H1 (cell line): Measurements from ENCODE around the gene CFAP97D2. TPM values are rescaled to one million over a fixed set of nuclear protein-coding genes. Genes with fewer than 3 reads are reported as not detected.

Experiments
- CREB1 ChIP-seq: IDR thresholded peaks from 2 replicates; pipeline ENCODE4 v1.6.1; 2012; ENCODE audit warnings: inconsistent platforms
- JUN ChIP-seq: IDR thresholded peaks from 2 replicates; pipeline ENCODE4 v1.6.1; 2011; ENCODE audit warnings: low read depth, mild to moderate bottlenecking, improper control_type of control experiment, low read length
- JUND ChIP-seq: IDR thresholded peaks from 2 replicates; pipeline ENCODE4 v1.6.1; 2011; ENCODE audit warnings: mild to moderate bottlenecking, improper control_type of control experiment, low read length
- POLR2AphosphoS5 ChIP-seq: IDR thresholded peaks from 2 replicates; pipeline ENCODE4 v1.6.1; 2011; ENCODE audit warnings: low read depth, low read length
- SAP30 ChIP-seq: fragments of 300-600 bp; sonication (generic); IDR thresholded peaks from 2 replicates; pipeline ENCODE4 v1.7.1; 2012; ENCODE audit warnings: low read length, moderate library complexity, mild to moderate bottlenecking, inconsistent platforms; ENCODE audit not compliant: insufficient read depth, insufficient replicate concordance
- TAF1 ChIP-seq: IDR thresholded peaks from 2 replicates; pipeline ENCODE4 v1.6.1; 2011; ENCODE audit warnings: mild to moderate bottlenecking, low read depth, low read length
- polyA plus RNA-seq, 7 experiments: library from polyadenylated mRNA; depleted of rRNA in 3 of 7; stranded (reverse) in 5 of 7; unstranded in 2 of 7; fragments of >200 nt in 5 of 7; fragments of 200-250 nt in 2 of 7; gene quantifications; 1 replicate in 5 of 7; 2 replicates in 1 of 7; 4 replicates in 1 of 7; pipeline versions ENCODE4 v1.2.1 to v1.2.3, GENCODE V29; 2011 to 2013; ENCODE audit warnings: missing spikeins in 2 of 7, mixed read lengths in 2 of 7
- total RNA-seq: library from RNA; stranded (reverse); fragmentation: NEBNext Ultra II Directional; extraction: Animal tissue kit (Norgen Biotek cat#: 25700); gene quantifications from 2 replicates; pipeline ENCODE4 v1.2.1, GENCODE V29; 2021

CFAP97D2 gene
- total and polyA plus RNA-seq, 2 of the 8 experiments (the other 6 are each of a cell fraction or from before 2014, with no cell fraction given): not detected

DNA sequence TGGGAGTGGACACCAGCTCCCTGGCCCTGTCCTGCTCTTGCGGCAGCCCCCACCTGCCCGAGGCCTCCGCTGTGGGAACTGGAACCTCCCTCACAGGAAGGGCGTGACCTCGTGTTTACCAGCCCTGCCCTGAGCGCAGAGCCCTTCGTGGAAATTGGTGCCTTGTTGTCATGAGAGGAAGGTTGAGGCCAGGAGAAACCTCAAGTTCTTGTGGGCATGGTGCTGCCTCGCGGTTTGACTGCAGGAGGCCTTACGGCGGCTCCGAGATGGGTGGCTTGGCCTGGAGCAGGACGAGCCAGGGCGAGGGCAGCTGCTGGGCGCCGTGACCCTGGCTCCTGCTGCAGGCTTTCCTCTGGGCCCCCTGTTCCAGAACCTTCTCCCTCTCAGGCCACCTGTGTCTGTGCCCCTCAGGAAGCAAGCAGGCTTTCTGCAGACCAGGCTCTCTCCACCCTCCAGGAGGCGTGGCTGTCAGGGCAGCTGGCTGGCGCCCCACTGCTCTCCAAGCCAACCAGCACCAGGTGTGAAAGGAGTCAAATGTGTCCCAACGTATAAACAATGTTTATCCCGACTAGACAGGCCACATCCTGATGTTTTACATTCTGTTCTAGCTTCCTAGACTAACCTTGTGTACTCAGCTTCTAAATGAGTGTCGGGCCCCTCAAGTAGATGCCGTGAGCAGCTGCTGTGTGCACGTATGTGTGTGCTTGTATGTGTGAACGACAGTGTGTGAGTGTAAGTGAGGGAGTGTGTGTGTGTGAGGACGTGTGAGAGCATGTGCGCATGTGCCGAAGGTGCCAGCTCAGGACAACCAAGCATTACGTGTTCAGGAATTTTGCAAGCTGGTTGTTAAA, 36.2 kb upstream of the CFAP97D2 start (continued):
- TF ChIP-seq SAP30 (no peak), JUND (no peak), TAF1 (no peak), CREB1 (no peak), JUN (no peak), POLR2AphosphoS5 (no peak)
